ENCODE data around the gene PTDSS2.

Gene PTDSS2

GRCh38 chr11:533586-534395 is 83.7 kb downstream of the PTDSS2 start:
- no peak for DNase-seq

GRCh38 chr11:534396-535209 is 84.5 kb downstream of the PTDSS2 start:
- DNase-seq = peak; percentile 29

DNA sequence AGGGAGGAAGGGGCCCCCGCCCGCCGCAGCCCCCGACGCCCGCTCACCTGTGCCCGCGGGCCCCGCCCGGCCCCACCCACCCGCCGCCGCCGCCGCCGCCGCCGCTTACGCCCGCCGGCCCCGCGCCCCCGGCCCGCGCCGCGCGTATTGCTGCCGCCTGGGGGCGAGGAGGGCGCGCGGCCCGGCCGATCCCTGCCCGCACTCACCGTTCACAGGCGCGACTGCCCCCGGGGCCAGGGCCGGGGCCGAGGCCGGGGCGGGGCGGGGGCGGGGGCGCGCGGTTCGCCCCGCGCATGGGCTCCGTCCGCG is 85.1 kb downstream of the PTDSS2 start:
- no peak for DNase-seq

GRCh38 chr11:535519-536454 is 85.7 kb downstream of the PTDSS2 start, which contains the start of gene HRAS:
Gene HRAS (minus strand): TSS chr11:535576.
- DNase-seq = peak; percentile 82

- DNase-seq = peak; percentile 93
Observed at GRCh38 chr11:536841-537621, 87.0 kb downstream of the PTDSS2 start, which contains the start of gene LRRC56. Gene LRRC56 (plus strand): TSS chr11:537527. CDS start chr11:540685, 3,158 bp downstream.

- no peak for DNase-seq
Observed at GRCh38 chr11:537622-538430, 87.7 kb downstream of the PTDSS2 start.

- DNase-seq = no peak
Observed at GRCh38 chr11:538431-539051, 88.5 kb downstream of the PTDSS2 start.

DNA sequence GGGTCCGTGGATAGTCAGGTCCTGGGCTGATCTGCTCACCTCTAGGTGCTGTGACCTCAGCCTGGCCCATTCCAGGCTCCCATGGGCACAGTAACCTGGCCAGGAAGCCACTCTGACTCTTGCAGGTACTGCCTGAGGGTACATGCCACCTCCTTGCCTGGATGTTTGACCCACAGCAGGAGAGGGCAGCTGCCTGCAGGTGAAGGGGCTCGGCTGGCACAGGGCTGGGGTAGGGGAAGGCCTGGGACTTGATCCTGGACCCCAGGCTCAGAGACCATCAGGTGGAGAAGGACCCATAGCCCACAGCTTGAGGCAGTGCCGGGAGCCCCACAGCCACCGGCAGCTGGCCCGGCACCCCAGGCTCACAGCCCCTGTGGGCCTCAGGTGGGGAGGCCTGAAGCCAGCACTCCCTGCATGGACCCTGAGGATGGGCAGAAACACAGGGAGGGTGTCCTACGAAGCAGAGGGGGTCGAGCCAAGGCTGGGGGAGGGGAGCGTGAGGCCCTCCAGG is 89.9 kb downstream of the PTDSS2 start:
- DNase-seq = no peak
